NCI-H2196 (cell line): Measurements from ENCODE around the gene APOL5.
"Not testable (repeated sequence)": the region's sequence is repeated elsewhere in the genome, so short reads cannot be mapped to it uniquely, and the experiment has no call there.

Source experiments
- DNase-seq: peaks from one replicate; lab custom pipeline; 2025; ENCODE audit not compliant: unreplicated experiment; lab: John Stamatoyannopoulos, UW

Gene APOL5, protein sequence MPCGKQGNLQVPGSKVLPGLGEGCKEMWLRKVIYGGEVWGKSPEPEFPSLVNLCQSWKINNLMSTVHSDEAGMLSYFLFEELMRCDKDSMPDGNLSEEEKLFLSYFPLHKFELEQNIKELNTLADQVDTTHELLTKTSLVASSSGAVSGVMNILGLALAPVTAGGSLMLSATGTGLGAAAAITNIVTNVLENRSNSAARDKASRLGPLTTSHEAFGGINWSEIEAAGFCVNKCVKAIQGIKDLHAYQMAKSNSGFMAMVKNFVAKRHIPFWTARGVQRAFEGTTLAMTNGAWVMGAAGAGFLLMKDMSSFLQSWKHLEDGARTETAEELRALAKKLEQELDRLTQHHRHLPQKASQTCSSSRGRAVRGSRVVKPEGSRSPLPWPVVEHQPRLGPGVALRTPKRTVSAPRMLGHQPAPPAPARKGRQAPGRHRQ

DNA sequence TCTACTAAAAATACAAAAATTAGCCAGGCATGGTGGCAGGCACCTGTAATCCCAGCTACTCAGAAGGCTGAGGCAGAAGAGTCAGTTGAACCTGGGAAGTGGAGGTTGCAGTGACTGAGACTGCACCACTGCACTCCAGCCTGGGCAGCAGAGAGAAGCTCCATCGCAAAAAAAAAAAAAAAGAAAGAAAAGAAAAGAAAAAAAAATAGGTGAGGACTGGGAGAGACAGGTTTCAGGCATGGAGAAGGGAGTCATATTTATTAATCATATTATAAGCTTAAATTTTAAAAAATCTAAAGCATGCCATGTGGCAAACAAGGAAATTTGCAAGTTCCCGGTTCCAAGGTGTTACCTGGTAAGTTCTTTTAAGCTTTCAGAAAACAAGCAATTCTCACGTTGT is at the start of gene APOL5:
Gene APOL5, plus strand, starts transcription at position 301 of the 400 bp plus-strand sequence. Its CDS starts 0 bp downstream, at position 301.
- DNase-seq: no peak

GRCh38 chr22:35674335-35674734 is 43.3 kb upstream of the APOL5 start:
- DNase-seq: no peak

DNA sequence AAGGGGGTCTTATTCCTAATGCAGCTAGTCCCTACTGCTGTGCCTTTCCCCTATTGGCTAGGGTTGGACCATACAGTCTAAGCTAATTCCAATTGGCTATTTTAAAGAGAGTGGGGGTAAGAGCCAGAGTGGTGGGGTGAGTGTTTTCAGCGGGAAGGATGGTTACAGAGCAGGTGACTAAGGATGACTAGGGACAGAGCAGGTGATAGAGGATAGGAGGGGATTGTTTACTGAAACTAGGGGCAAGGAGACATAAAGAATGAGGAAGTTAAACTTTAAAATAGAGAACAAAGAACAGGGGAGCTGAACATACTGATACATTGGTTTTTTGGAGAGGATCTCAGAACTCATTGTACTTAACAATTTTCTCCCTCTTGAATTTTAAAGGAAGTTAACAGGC is 41.6 kb upstream of the APOL5 start:
- not testable (repeated sequence) for DNase-seq

GRCh38 chr22:35677460-35678187 is 40.0 kb upstream of the APOL5 start:
- no peak for DNase-seq

GRCh38 chr22:35678836-35679235 is 38.8 kb upstream of the APOL5 start:
- no peak for DNase-seq

DNA sequence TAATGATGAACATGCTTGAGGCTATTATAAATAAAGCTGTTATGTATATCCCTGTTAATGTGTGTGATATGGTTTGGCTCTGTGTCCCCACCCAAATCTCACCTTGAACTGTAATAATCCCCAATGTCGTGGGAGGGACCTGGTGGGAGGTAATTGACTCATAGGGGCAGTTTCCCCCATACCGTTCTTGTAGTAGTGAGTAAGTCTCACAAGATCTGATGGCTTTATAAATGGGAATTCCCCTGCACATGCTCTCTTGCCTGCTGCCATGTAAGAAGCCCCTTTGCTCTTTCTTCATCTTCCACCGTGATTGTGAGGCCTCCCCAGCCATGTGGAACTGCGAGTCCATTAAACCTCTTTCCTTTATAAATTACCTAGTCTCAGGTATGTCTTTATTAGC is 38.2 kb upstream of the APOL5 start:
- DNase-seq: not testable (repeated sequence)

DNA sequence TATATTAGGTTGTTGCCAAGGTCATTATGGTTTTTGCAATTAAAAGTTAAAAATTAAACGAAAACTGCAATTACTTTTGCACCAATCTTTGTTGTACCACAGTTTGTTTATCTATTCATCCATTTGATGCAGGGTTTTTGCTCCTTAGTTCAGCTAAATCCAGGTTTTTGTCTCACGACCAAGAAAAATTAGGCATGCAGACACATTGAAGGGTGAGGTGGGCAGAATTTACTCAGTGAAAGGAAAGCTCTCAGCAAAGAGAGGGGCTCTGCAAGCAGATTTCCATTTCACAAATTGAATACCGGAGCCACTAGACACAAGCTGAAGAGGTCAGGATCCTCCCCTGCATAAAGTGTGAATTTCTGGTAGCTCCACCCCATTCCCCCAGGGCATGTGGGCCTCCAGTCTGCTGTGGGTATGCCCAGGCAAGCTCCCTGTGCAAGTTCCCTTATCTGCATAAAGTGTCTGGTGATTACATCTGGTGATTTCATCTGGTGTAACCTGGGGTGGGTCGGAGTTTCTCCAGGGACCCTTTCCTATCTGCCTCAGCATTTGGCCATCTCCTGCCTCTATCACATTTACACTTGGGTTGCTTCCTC is 36.1 kb upstream of the APOL5 start:
- DNase-seq: no peak

DNA sequence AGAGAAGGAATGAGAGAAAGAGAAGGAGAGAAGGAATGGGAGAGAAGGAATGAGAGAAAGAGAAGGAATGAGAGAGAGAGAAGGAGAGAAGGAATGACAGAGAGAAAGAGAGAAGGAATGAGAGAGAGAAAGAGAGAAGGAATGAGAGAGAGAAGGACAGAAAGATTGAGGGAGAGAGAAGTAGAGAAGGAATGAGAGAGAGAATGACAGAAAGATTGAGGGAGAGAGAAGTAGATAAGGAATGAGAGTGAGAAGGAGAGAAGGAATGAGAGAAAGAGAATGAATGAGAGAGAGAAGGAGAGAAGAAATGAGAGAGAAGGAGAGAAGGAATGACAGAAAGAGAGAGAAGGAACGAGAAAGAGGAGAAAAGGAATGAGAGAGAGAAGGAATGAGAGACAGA is 34.1 kb upstream of the APOL5 start:
- no peak for DNase-seq

GRCh38 chr22:35684270-35684700 is 33.4 kb upstream of the APOL5 start:
- peak; percentile 22 for DNase-seq

GRCh38 chr22:35684732-35685131 is 32.9 kb upstream of the APOL5 start:
- no peak for DNase-seq

DNA sequence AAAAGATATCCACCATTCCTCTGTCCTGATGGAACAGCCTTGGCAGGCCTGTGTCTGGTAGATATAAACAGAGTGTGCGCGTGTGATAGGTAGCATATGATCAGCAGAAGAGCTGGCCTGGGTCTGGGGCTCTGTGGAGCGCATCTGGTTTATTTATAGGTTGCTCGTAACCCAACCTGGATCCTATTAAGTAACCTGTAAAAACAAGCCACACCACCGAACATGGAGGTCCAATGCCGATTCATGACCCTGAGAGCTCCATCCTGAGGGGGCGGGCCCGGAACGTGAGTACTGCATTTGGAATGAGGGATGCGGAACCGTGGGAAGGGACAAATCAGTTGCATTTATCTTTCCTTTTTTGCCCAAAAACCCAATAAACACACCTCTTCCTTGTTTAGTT is 31.9 kb upstream of the APOL5 start:
- DNase-seq: no peak

GRCh38 chr22:35686298-35686697 is 31.4 kb upstream of the APOL5 start:
- no peak for DNase-seq

- no peak for DNase-seq
These were observed 30.2 kb upstream of the APOL5 start for GRCh38 chr22:35687461-35687860.

DNA sequence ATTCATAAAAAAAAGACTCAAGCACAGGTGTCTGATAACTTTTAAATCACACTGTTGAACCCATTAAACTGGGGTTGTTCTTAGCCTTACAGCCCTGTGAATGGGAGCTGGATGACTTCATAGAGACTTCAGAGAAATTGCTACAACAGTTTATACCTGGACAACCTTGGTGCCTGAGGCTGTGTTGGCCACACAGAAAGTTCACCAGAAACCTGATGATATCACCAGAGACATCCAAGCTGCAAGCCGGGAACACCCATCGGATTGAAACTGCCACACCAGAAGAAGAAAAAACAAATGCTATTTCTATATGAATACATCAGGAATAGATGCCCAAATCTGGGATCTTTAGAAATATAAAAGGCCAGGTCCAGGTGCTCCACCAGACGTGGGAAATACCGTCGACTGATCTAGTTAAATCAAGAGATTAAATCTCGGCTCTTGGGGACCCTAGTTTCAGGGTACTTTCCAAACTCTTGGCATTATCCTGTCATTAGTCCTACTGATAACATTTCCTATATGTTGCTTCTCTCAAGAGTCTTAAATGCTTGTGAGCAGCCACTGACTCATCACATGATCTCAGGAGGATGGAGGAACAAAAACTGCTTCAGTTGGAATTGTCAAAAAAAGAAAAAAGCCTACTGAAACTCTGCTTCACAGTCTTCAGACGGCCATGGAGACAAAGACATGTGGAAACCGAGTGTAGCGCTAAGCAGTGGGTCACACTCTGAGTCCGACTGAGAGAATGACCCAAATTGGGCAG is 28.6 kb upstream of the APOL5 start:
- no peak for DNase-seq

DNA sequence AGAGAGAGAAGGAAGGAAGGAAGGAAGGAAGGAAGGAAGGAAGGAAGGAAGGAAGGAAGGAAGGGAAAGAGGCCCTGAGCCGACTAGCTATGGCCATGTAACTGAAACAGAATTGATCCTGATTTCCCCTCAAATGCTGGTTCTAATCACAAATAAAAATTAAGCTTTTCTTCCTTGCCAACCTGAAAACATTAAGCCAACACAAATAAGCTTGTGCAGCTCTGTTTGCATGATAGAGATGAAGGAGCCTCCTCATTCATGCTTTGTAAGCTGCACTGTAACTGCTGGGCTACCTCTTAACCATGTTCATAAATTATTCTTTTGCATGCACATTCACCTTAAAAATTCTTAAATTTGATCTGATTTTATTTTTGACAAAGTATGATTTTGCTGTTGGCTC is 27.7 kb upstream of the APOL5 start:
- DNase-seq: no peak

DNA sequence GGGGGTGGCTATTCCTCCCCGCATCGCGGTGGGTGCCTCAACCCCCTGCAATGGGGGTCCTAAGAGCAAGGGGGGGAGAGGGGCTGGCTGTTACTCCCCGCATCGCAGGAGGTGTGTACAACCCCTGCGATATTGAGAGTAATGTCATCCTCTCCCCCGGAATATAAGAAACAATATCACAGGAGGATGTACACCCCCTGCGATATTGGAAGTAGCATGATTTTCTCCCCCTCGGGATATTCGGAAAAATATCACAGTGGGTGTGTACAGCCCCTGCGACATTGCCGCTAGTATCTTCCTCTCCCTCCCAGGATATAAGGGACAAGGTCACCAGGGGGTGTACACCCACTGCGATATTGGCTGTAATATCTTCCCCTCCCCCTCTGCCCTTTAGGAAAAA is 22.5 kb upstream of the APOL5 start:
- DNase-seq: no peak

- DNase-seq: no peak
These were observed 20.5 kb upstream of the APOL5 start for GRCh38 chr22:35697142-35697541.

DNA sequence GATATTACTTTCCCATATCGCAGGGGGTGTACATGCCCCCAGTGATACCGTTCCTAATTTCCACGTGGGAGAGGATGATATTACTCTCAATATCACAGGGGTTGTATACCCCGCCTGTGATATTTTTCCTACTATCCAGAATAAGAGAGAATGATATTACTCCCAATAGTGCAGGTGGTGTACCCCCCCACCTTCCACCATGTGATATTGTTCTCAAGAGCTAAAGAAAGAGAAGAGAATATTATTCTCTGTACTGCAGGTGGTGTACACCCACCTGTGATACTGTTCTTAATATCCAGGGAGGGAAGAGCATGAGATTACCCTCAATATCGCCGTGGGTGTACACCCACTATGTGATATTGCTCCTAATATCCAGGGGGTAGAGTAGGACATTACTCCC is 17.8 kb upstream of the APOL5 start:
- not testable (repeated sequence) for DNase-seq

DNA sequence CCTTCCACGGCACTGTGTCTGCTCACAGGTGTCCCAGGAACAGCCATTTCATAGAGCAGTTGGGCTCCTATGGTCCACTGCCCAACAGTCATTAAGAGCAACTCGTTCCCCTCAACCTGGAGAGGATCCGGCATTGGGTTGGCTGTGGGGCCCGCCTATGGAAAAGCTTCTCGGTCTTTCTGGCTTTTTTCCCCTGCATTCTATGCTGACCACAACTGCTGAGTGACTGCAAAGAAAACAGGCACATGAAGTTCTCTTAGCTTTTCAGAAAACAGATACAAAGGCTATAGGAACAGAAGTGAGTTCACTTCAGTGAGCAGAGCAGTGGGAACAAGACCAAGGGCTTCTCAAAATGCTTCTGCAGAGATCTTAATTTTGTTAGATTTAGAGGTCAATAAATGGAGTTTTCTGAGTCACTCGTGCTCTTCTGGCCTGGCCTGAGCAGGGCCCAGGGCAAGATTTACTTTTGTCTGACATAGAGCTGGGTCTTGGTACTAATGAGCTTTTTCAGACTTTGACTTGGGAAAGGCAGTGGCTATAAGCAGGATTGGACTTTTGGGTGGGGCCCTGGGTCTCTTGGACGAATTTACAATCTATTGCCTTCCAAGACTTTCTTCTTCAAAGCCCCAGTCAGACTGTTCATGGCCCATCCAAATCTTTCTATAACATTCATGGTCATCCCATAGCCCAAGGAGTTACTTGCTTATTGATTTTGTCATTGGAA is 13.6 kb upstream of the APOL5 start:
- no peak for DNase-seq

GRCh38 chr22:35705141-35705540 is 12.5 kb upstream of the APOL5 start:
- no peak for DNase-seq

GRCh38 chr22:35708453-35708852 is 9.2 kb upstream of the APOL5 start:
- DNase-seq: no peak
